GM10266 (cell line): Measurements from ENCODE around the gene ATOH8.
"Not testable (repeated sequence)": the region's sequence is repeated elsewhere in the genome, so short reads cannot be mapped to it uniquely, and the experiment has no call there.

ENCODE experiments used
- DNase-seq: peaks from one replicate; pipeline ENCODE4 v3.0.0; 2012; ENCODE audit errors: extremely low spot score
- TF ChIP-seq, protein P1 (sequence below): IDR thresholded peaks from 2 replicates; pipeline ENCODE4 v1.5.1; 2012; ENCODE audit warnings: mild to moderate bottlenecking, low read depth; ENCODE audit not compliant: control insufficient read depth, insufficient read depth; ENCODE audit errors: missing control alignments

The ATOH8 gene

DNA sequence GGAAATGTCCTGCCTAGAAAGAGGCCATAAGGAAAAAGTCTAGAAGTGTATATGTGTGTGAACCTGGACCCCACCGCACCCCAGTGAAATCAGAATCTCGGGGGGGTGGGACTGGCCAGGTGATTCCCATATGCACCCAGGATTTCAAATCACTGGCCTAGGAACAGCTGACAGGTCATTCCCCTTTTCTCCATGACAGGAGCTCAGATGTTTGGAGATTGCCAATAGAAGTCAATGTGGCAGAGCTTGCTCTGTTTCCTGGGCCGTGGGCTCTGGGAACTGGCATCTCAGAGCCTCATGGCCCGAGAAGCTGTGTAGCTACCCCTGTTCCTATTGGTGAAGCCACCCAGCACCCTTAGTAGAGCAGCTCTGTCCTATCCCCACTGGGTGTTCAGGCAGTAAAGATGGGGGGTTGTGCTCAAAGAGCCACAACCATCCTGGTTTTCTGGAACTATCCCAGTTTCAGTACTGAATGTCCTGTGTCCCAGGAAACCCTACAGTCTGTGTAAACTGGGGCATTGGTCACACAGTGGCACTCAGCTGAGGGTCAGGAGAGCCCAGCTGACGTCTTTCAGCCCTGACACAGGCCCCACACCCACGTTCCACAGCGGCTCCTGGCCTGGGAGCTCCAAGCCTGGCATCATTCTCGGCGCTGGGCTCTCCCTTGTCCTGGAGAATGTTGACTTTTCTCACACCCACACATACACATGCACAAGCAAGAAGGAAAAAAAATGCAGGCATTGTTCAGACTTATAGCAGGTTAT is 40.8 kb upstream of the ATOH8 start:
- no peak for DNase-seq
- TF ChIP-seq, protein P1, sequence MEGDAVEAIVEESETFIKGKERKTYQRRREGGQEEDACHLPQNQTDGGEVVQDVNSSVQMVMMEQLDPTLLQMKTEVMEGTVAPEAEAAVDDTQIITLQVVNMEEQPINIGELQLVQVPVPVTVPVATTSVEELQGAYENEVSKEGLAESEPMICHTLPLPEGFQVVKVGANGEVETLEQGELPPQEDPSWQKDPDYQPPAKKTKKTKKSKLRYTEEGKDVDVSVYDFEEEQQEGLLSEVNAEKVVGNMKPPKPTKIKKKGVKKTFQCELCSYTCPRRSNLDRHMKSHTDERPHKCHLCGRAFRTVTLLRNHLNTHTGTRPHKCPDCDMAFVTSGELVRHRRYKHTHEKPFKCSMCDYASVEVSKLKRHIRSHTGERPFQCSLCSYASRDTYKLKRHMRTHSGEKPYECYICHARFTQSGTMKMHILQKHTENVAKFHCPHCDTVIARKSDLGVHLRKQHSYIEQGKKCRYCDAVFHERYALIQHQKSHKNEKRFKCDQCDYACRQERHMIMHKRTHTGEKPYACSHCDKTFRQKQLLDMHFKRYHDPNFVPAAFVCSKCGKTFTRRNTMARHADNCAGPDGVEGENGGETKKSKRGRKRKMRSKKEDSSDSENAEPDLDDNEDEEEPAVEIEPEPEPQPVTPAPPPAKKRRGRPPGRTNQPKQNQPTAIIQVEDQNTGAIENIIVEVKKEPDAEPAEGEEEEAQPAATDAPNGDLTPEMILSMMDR = no peak

DNA sequence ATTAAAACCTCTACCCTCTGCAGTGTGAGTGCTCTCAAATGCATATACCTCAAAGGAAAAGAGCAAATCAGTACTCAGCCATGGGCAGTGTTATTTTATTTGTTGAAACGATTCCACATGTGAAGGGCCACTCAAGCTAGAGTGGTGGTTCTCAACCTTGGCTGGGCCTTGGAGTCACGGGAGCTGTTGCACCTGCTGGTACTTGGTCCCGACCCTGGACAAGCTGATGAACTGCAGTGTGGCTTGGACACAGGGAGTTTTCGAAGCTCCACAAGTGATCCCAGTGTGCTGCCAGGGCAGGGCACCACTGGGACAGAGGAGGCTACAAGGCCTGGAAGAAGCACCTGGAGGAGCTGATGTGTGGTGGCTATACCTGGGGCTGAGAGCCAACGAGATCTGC is 40.0 kb upstream of the ATOH8 start:
- TF ChIP-seq, protein P1 = no peak
- no peak for DNase-seq

DNA sequence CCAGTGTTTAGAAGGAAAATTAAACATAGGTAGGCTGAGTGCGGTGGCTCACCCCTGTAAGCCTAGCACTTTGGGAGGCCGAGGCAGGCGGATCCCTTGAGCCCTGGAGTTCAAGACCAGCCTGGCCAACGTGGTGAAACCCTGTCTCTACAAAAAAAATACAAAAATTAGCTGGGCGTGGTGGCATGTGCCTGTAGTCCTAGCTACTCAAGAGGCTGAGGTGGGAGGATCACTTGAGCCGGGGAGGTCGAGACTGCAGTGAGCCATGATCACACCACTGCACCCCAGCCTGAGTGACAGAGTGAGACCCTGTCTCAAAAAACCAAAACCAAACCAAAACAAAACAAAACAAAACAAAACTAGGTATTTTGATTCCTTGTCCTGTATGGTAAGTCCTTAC is 39.4 kb upstream of the ATOH8 start:
- not testable (repeated sequence) for DNase-seq

DNA sequence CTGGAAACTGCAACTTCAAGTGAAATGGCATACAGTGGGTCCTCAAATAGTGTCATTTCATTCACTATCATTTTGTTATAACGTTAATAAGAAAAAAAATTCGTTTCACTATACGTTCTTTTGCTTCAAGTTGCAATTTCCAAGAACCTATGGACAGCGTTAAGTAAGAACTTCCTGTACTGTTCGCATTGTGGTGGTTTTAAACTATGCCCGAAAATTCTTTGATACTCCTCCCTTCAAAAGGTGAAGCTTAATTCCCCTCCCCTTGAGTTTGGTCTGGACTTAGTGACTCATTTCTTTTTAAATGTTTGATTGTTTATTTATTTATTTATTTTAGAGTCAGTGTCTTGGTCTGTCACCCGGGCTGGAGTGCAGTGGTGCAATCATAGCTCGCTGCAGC is 39.0 kb upstream of the ATOH8 start:
- no peak for DNase-seq
- TF ChIP-seq, protein P1 = no peak

DNA sequence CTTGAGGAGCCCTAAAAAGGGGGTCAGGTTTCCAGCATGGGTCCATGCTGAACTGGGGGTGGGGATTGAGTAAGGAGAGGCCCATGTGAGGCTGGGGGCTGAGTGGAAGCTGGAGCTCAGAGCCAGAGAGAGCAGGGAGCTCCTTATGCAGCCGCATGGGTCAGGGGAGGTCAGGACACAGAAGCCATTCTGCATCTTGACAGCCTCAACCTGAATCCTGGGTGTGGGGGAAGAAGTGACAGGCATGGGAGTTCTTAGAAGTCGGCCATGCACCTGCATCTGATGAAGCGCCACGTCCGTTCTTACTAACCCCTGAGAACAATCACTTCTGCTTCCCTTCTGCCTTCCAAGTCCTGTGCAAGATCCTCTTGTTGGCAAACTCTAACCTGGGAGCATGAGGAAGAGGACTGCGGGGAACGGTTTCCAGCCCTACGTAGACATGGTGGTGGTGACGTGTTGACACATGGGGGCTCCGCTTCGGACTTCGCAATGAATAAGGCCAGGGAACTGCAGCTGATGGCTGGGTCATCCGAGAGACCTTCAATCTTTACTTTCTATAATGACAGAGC is 37.4 kb upstream of the ATOH8 start:
- DNase-seq = no peak
- TF ChIP-seq, protein P1 = no peak

DNA sequence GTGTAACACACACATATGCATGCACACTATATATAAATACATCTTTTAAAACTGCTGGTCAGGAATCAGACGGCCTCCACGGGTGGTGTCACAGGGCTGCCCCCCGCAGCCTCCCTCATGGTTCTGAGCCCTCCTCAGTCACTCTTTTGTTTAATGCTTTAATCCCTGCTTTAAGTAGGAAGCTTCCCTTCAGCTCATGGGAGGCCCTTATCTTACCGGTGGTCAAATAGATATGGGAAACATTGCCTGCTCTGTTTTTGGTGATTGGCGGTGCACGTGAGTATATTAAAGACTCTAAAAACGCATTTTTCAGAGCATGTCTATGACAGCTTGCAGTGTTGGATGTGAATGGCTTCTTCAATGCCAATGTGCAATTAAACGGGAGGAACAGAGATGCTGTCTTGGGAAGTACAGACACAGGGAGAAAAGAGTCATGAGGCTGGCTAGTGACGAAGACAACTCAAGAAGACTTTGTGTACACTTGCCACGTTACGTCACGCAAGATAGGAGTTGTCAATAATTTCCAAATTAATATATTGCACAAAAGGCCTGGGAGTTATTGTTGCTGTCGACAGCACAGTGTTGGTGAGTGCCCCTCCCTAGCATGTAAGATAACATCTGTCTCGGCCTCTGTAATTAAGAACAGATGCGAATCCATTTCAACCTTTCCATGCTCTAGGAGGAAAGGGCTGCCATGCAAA is 36.3 kb upstream of the ATOH8 start:
- TF ChIP-seq, protein P1 = no peak
- DNase-seq = no peak

DNA sequence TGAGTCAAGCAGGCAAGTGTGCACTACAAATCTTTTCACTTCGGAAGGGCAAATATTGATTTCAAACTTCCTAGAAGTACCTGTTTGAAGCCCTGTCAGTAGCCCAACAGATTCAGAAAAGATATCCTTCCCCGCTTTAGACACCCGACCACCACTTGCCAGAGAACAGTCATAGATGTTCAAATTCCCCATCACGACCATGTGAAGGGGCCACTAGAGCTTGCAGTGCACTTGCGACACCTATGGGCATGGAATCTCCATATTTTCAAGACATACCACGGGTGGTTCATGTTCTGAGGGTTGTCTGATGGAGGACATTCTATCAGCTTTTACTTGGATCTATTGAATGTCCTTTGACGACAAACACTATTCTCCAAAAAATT is 35.8 kb upstream of the ATOH8 start:
- no peak for DNase-seq
- TF ChIP-seq, protein P1 = peak; percentile 7
